Suppressor macrophage (primary cell): ENCODE data around the gene HLA-DMB.

Experiments
- DNase-seq, 4 experiments: peaks; one replicate each; pipeline ENCODE4 v3.0.0-alpha.2; 2020 to 2022

The HLA-DMB gene

DNA sequence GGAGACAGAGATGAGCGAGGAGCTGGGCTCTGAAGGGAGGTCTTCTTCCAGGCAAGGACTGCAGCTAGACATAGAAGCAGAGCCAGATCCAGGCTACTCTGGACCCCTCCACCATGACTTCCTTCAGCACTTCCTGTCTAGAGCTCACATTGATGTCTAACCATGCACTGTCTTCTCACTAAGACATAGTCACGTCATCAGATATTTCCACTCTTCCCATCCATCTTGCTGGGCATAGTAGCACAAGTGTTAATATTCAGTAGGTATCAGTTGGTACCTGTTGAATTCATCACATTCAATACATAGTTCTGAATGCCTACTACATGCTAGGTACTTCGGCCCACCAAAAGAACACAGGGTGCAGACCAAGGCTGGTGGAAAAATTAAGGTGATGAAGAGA, 9.2 kb upstream of the HLA-DMB start:
- DNase-seq: no peak

DNA sequence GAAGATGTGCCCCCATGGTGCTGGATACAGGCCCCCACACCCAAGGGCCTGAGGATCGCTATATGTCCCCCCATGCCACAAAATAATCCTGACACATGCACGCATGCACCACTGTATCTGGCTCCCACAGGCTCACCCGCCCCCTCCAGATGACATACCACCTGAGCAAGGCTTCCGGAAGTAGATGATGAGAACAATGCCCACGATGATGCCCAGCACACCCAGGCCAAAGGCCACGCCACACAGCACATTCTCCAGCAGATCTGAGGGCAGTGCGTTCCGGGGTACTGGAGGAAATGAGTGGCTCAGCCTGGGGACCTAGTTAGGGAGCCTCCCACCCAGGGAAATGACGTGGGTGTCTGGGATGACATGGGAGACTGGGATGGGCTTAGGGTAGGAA, 8.3 kb upstream of the HLA-DMB start:
- DNase-seq: no peak

DNA sequence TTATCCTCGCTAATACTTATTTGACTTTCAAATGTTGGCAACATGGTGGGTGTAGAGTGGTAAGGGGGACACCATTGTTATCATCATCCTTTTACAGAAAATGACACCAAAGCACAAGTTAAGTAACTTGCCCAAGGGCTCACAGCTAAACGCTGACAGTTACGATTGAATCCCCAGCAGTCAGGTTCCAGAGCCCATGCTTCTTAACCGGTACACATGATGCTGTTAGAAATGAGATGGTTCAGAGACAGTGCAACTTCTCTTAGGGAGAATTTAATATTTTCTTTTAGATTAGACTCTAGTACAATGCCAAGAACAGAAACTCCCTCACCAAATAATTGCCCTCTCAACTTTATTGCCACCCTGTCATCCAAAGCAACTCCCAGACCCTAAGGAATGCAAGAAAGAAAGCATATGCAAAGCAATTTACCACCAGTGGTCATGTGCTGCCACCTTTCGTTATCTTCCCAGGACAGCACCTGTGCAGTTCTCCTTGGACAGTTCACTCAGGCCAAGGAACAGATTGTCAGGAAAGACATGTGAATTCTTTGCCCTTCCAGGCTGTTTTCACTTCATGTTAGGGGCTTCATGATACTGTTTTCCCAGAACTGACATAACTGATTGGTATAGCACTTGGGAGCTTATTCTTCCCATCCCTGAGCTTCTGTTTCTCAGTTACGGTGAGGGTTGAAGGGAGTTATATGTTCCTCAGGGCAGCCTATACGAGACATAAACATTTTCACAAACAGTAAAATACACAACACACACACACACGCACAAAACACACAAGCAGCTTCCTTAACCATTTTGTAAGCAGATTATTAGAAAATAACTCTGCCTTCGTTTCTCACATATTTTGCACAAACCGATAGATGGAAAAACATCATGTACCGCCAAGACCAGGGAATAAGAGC, 7.0 kb upstream of the HLA-DMB start:
- peak; percentile 56 to 69 (median 63) for DNase-seq

DNA sequence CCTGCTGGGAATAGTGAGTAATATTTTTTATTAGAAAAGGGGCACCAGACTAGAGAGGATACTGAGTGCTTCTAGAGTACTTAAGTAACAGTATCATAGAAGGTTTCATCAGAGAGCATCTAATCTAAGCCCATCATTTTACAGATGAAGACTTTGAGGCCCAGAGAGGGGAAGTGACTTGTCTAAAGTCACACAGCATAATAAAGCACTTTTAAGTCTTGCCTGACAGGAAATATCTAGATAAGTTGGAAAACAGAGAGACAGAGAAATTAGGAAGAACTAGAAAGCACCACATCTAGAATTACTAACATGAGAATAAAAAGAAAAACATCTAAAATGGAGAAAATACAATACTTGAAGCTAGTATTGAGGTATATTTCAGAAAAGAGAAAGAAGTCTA, 6.1 kb upstream of the HLA-DMB start:
- no peak for DNase-seq

DNA sequence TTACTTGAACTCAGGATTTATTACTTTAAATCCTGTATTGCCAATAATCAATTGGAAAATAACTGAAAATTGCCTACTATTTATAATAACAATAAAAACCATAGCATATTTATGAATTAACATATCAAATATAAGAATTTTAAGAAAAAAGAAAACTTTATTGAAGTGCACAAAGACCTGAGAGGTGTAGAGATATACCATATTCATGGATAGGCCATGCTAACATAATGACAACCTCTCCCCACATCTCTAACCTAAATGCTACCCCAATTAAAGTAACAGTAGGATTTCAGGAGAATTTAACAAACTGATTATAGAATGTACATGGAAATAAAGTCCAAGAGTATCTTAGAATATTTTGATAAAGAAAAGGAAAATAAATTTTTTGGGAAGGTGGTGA, 5.1 kb upstream of the HLA-DMB start:
- DNase-seq: no peak

DNA sequence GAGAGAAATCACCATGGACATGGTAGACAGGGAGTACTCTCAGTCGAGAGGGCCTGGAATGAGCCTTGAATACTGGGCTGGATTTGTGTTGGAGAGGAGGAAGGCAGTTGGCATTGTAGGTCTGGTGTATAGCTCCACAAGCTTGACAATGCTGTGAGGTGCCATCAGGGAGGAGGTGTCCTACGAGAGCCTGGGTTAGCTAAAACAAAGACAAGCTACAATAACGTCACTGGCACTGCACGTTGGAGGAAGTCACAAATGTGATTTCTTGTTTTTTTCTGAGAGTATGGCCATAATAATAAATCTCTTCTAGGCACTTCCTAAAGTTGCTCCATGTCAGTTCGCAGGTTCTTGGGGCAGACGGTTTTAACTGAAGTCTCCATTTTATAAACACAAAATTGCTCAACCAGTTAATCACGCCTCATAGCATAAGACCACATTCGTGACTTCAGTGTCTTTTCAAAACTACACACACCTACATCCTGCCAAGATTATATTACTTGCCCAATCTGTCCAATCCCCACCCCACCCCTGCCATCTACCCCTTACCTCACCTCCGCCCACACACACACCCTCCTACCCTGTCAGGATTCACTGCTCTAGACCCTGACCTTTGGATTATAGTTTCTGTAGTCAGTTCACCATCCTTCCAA, 4.4 kb upstream of the HLA-DMB start:
- peak; percentile 79 to 93 (median 88) for DNase-seq

DNA sequence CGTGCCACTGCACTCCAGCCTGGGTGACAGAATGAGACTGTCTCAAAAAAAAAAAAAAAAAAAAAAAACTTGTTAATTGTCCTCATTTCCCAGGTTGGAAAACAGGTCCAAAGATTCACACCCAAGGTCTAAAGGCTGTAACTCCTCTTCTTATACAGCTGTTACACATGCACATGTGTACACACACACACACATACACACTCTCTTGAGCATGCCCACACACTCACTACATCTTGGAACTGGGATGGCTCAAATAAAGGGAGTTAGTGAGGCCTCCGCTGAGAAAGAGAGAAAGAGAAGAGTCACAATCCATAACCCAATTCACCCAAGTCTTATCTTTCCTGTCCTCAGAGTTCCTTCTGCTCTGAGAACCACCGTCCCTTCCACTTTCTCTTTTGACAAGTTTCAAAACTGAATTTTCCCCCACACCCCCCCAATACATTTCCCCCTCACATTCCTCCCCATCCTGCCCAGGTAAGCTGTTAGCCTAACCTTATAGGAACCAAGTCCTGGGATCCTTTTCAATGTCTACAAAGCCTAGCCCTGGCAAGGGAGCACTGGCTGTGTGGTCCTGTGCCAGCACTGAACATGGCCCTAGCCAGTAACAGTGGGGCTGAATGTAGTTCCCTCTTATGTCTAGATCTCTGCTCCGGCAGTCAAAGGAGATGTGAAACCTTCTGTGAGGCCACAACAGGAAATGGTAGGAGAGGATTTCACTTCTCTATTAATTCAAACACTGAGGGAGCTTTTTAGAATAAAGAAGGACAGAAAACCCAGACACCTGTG, 3.2 kb upstream of the HLA-DMB start:
- peak; percentile 87 to 94 (median 90) for DNase-seq

DNA sequence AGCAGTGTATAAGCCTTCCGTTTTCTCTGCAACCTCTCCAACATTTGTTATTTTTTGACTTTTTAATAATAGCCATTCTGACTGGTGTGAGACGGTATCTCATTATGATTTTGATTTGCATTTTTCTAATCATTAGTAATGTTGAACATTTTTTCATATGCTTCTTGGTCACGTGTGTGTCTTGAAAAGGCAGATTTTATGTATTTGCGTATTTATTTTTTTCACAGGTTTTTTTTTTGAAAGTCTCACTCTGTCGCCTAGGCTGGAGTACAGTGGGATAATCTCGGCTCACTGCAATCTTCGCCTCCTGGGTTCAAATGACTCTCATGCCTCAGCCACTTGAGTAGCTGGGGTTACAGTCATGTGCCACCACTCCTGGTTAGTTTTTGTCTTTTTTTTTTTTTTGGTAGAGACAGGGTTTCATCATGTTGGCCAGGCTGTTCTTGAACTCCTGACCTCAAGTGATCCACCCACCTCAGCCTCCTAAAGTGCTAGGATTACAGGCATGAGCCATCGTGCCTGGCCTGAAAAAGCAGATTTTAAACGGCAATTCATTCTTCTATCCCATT, 1.8 kb upstream of the HLA-DMB start:
- peak in 1 of 4 experiments; percentile 50 for DNase-seq

DNA sequence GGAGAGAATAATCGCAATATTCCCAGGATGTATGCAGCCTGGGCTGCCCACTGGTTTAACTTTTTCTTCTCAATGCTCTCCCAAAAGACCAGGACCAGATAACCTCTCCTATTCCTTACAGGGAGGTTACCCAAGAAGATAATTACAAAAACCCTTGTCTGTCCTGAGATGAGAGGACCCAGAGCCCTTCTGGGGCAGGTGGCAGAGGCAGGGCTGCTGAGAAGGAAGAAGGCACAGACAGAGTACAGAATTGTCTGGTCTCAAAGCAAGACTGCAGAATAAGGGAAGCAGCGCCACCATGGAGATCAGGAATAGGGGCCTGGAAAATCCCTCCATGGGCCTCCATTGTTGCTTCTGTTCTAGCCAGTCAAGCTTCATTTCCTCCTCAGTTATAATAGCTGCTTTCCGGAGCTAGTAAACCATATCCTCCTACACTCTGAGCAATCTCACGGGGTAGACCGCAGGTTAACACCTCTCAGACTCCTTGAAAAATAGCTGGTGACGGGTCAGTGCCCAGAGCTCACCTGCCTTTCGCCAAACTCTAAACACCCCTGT, 463 bp upstream of the HLA-DMB start:
- DNase-seq: peak; percentile 28 to 61 (median 56)

DNA sequence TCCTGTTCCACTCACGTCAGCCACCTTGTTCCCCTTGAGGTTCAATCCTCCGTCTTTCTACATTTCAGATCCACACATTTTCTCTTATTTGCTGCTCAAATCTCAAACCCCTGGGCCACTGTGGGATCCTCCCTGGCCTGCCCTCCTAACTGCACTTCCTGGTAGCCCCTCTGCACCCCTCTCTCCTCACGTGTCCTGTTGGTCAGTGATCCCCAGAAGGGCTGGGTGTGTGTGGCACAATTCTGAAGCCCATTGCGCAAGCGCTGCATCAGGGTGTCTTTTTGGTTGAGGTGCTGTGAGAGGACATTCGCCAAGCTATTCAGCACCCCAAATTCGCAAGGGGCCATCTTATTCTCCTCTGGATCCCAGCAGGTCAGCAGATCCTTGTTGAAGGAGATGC, 2.3 kb downstream of the HLA-DMB start:
- peak in 2 of 4 experiments; percentile 7 to 42 for DNase-seq

DNA sequence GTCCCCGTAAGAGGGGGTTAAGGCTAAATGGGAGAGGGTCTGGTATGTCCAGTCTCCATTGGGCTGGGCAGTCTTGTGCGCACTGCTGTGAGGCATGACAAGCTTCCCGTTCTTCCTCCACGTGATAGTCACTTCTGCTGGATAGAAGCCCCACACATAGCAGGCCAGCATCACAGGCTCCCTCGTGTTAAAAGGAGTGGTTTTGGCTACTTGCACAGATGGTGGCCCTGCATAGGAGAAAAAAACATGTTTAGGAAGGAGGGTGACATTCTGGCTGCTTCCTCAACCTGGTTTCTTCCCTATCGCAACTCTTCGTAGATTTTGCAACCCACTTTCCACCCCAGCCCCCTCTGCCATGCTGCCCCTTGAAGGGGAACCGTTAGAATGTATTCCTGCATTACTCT, 3.6 kb downstream of the HLA-DMB start:
- peak; percentile 84 to 94 (median 91) for DNase-seq

DNA sequence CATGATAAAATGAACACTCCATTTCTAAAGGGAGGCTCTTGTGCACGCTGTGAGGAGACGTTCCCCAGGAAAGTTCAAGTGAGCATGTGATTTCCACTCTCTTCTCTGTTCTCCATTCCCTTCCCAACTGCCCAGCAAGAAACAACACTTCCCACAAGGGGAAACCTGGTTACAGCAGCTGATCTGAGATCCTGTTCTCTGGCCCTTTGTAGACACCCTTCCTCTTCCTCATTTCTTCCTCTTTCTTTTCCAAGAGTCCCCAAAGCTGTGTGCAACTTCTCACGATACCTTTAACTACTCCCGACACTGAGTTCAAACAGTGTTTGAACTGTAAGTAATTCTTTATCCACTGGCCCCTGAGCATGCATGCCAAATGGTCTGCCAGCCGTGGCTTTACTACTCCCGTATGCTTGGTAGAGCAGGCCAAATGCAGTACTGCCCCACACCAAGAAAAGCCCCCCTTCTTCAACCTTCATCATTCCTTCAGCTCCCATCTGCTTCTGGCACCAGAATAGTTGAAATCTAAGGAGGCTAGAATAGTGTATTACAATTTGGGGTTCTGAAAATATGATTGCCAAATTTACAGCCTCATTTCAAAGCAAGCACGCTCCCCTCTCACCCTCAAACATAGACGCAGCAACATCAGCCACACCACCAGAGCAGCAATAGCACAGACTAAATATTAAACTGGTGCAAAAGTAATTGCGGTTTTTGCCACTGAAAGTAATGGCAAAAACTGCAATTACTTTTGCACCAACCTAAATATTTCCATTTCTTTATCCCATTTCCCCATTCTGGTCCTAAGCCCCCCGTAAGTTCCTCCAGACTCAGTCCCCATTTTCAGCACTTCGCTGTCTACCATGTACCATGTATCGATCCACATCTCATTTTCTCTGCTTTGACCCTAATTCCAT, 4.3 kb downstream of the HLA-DMB start:
- DNase-seq: peak; percentile 65 to 86 (median 82)

DNA sequence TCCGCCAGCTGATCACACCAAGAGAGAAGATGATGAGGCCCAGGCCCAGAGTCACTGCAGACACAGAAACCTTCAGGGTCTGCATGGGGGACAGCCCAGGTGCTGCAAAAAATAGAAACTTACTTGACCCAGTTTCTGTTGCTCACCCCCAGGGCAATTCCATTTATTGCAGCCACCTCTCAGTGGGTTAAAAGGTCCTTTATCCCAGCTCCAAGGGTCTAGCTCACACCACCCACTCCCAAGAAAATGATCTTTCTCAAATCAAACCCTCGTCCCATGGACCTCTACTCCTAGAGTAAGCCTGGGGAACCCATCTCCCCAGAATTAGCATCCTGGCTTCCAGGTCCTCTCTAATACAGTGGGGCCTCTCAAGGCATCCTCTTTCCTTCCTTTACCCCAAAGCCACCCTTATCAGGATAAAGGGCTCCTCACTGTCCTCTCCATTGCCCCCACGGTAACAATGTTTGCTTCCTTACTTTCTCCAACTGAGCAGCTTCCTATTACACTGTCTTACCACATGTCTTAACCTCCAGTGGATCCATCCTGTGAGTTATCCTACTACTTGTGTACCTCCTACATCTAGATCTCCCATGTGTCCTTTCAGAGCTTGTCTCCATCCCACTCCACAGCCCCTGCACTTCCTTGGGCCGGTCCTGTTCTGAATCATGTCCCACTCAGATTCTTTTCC, 5.1 kb downstream of the HLA-DMB start:
- DNase-seq: no peak

DNA sequence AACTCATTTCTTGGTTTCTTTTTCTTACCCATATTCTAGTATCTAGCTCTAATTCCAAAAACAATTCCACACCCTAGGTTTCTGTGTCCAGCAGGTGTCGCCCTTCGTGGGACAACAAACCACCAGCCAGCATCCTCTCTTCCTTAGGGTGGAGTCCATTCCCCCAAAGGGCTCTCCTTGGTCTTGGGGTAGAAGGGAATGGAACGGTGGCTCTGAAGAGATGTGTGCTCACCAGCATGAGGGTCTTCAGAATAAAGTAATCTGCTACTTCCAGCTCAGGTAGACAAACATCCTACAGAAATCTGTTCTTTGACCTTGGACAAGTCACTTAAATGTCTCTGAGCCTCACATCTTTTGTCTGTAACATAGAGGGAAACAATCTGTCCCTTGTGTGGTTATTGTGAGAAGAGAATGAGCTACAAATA, 7.2 kb downstream of the HLA-DMB start:
- peak; percentile 82 to 90 (median 89) for DNase-seq

DNA sequence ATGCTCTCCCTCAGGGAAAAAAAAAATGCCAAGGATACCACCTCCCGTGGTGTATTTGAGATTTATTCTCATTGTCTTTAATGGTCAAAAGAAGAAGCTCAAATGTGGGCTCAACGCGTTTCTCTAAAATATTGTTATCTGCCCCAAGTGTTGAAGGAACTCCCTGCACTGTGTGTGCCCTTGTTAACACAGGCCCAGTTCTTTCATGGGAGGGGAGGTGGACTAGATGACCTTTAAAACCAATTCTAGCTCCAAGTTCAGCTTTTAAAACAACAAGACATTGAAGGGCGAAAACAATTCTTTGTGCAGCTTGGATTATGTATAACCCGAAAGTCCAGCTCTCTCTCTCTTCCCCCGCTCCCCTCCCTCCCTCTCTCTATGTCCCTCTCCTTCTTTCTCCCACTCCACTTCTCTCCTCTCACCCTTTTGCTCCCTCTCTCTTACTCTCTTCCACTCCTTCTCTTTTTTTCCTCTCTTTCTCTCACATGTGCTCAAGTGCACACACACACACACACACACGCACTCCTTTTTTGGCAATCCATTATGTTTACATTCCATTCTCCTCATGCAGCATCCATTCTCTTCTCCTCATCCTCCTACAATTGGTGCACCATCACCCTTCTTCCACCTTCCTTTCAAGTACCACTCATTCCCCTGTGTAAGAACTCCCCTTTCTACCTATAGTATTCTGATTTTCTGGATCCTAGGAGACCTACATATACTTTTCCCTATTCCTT, 8.5 kb downstream of the HLA-DMB start:
- DNase-seq: no peak

DNA sequence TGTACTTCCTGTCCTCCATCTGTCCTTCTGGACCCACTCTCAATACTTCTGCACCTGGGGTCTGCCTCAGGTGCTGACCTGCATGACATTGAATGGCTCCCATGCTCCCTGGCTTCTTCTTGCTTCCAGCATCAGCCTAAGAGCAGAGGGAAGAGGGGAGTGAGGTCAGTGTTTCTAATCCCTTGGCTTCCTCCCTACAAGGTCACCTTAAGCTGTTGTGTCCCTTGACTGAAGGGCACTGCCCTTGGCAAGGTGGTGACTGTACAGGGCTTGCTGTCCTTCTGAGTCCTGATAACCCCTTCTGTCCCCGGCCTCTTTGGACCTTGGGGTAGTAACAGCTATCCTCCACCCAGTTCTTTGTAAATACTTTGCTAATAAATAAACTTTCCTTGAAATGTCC, 9.6 kb downstream of the HLA-DMB start:
- no peak for DNase-seq

DNA sequence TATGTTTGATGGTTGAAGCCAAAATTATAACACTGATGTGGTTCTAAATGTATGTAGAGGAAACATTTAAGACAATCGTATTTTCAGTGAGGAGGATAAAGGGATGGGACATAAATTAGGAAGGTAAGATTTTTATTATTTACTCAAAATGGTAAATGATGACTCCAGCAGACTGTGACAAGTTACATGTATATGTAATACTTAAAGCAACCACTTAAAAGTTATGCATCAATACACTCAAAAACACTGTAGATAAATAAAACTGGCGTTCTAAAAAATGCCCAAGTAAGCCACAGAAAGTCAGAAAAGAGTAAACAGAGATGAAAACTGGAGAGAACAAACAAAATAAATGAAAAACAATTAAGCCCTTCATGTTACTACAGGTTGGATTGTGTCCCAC, 18.7 kb downstream of the HLA-DMB start:
- no peak for DNase-seq

DNA sequence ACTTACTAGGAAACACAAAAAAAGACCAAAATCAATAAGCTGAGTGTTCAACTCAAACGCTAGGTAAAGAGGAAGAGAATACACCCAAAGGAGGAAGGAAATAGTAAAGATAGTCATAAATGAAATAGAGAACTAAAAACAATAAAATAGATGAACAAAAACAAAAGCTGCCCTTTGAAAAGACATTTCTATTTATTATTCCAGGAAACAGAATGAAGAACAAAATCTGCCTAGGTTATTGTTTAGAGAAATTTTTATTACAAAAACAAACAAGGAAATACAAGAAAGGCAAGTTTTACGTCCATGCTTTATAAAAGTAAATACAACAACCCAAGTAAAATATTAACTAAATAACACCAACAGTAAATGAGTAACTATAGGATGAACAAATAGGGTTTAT, 20.1 kb downstream of the HLA-DMB start:
- DNase-seq: peak in 2 of 4 experiments; percentile 31 to 54

DNA sequence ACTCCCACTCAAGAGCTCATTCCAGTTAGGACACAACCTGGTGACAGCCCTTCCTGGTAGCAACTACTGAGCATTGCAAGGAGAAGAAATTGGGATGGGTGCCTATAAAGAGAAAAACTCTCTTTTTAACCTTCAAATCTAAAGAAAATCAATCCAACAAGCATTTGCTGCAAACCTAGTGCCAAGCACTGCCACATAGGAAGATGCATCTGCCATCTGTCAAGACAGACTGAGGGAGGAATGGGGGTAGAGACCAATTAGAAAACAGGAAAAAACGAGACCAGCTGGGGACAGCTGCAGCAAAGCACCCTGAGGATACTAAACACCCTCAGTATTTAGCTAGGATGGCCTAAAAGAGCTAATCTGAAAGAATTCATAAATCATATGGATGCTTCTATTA, 27.9 kb downstream of the HLA-DMB start:
- no peak for DNase-seq

DNA sequence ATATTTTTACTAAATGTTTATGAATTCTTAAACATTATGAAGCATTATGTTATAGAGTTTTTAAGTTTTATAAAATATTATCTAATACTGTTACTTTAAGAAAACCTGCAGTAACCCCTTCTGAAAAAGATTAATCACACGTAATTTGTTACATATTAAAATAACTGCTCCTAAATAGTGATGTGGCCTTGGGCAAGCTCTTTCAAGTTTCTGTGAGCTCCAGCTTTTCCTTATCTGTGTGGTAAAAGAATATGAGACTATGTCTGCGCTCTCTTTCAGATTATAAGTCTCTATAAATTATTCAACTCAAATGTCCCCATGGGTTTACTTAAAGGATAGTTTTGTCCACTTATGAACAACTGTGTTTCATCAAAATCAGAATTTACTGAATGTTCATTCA, 31.9 kb downstream of the HLA-DMB start:
- DNase-seq: no peak
